CD4-positive, alpha-beta T cell treated with Interferon alpha-2 for 1 hour (primary cell): Measurements from ENCODE around the gene INPP5K.
"Not testable (repeated sequence)": the region's sequence is repeated elsewhere in the genome, so short reads cannot be mapped to it uniquely, and the experiment has no call there.

Experiments
- DNase-seq, 2 donors: peaks; one replicate each; pipeline ENCODE4 v3.0.0-alpha.2; 2020 to 2022

INPP5K gene

GRCh38 chr17:1546292-1546922 is 30.0 kb upstream of the INPP5K start:
- DNase-seq = no peak

DNA sequence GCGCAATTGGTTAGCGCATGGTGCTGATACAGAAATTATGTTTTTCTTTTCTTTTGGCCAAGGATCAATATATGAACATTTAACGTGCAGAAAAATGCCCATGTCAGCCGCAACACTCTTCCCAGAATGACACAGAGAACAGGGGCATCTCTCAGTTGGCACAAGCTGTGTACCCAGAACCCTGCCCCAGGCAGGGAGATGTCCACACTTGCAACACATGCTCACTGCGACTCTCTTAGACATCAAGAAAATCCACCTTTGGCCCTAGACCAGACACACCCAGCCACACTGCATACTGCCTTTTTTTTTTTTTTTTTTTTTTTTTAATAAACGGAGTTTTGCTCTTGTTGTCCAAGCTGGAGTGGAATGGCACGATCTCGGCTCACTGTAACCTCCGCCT is 29.2 kb upstream of the INPP5K start:
- no peak for DNase-seq

- no peak for DNase-seq
These were observed 25.9 kb upstream of the INPP5K start for GRCh38 chr17:1542316-1542715.

GRCh38 chr17:1541367-1541904 is 25.0 kb upstream of the INPP5K start:
- DNase-seq = no peak

- no peak for DNase-seq
These were observed 23.4 kb upstream of the INPP5K start for GRCh38 chr17:1539811-1540210.

DNA sequence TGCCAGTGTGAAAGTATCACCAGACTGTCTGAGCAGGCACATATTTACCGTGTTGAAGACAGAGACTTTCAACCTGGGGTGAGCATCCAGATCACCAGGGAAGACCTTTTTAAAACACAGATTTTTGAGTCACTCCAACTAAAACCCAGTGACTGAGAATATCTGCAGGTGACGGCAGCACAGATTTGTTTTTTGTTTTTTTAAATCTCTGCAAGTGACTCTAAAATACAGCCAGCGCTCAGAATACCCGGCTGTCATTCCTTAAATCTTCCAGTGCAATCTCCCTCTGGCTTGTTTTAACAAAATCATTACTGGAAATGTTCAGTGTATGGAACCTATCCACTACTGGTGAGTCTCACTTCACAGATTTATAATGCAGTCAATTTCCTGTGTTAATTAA is 19.3 kb upstream of the INPP5K start:
- DNase-seq = no peak

DNA sequence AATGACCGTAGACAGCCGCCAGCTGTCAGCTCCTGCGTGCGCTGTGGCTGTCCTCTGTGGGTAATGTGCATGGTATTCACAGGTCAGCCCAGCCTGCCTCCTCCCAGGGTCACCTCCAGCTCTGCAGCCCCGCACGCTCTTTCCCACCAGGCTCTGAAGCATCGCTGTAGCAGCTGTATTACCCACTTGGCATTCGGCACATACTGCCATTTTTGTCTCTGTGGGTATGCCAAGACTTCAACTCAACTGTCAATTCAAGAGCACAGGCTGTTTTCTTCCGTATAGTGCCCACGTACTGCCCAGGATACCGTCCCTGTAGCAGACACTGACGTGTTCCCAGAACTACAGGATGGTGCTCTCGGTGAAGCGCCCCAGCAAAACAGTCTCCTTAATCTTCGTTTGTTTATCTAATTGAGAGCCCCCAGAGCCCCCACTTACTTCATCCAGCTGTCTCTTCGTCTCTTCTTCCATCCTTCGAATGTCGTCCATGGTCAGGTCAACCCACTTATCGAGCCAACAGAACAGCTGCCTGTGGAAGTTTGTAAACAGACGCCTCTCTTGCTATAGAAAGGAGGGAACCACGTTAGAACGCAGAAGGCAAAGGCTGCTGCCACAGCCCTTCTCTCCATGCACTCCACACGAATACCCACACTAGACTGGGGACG is 17.4 kb upstream of the INPP5K start:
- no peak for DNase-seq

GRCh38 chr17:1532836-1533602 is 16.6 kb upstream of the INPP5K start:
- peak; percentile 52 to 60 for DNase-seq

DNA sequence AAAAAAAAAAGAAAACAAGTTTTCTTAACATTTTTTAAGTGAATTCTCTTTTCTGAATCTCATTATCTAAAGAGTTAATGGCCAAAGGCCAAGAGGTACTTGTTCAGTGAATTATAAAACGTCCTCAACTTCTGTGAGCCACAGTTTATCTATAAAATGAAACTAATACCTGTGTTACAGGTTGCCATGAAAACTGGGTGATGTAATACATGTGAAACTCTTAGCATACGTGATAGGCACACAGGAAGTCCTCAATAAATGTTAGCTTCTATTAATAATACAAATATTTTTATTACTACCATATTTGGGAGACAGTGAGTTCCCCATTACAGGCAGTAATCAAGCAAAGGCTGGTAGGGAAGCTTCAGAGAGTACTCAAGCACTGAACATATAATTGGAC is 13.5 kb upstream of the INPP5K start:
- DNase-seq = no peak

GRCh38 chr17:1526876-1527275 is 10.5 kb upstream of the INPP5K start:
- DNase-seq = peak; percentile 9 to 63

DNA sequence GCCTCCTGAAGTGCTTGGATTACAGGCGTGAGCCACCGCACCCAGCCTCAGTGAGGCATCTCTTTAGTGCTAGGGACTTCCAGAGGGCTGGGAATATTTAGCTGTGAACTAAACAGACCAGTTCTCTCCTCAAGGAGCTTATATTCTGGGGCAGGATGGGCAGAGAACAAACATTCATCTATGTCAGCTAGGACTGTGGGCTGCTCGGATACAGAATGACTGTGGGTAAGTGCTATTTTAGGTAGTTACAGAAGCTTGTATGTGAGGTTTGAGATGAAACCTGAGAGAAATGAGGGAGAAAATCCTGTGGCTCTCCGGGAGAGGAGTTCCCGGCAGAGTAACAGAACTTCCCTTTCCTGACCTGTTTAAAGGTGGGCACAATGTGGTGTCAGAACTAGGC is 6.2 kb upstream of the INPP5K start:
- DNase-seq = no peak

GRCh38 chr17:1521086-1521640 is 4.8 kb upstream of the INPP5K start:
- no peak for DNase-seq

DNA sequence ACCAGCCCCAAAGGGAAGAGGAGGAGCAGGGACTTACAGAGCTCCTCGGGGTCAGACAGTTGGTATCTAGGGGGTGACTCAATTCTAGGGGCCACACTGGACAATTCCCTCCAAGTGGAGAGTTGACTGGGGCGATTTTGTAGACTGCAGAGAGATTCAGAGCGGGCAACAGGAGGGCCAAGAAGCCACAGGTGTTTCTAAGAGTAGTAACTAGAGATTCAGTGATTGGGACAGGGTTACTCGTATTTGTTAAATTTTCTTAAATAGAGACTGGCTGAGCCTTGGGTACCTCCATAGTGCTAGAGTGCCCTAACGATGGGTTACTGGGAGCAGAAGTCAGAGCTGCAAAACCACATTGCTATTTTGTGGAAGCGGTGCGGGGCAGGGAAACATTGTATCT is 3.3 kb upstream of the INPP5K start:
- no peak for DNase-seq

DNA sequence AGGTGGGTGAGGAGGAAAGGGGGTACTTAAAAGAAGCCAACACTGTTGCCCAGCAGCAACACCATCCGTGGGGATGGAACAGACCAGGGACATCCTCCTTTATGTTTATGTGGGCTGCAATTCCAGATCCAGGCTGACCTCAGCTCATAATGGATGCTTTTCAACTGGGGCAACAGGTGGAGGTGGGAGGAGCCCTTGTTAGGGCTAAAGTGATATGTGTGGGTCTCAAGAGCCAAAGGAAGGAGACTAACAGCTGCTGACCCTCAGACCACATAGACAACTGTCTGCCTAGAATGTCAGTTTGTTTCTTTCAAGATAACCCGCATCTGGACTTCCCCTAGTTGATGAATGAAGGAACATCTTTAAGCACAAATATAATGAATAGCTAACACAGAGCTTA is 2.0 kb upstream of the INPP5K start:
- DNase-seq = no peak

GRCh38 chr17:1515640-1516387 is 598 bp downstream of the INPP5K start:
- peak; percentile 65 to 79 for DNase-seq

DNA sequence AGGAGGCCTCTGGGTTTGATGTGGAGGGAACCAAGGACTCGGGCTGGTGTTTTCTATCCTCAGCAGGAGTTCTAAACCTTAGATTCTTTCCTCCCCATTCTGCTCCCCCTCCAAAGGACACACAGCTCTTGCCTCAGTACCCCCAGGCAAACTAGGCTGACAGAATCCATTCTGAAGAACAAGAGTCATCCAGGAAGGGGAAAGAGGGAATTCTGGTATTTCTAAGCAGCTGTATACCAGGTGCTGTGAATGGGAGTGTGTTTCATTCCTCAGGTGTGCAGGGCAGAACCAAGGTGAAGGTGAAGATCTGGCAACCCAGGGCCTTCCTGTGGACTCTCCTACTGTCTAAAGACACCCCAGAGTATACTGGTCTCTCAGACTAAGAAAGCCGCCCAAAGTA is 4.1 kb downstream of the INPP5K start:
- DNase-seq = no peak

- no peak for DNase-seq
These were observed 4.6 kb downstream of the INPP5K start for GRCh38 chr17:1511756-1512321.

DNA sequence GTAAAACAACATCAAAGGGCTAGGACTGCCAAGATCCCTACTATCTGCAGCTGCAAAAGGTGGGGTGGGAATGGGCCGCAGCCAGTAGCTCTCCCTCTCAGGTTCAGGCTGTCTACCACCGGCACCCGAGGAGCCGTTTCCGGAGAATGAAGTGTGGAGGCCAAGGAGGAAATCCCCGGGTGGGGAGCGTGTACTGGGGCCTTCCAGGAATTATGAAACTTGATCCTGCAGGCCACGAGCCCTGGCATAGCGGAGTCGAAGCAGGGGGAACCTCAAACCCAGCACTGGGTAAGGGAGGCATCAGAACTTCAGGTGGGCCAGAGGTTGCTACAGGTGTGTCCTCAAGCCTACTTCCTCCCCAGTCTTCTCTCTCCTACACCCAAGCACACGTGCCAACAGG is 5.1 kb downstream of the INPP5K start:
- DNase-seq = no peak

DNA sequence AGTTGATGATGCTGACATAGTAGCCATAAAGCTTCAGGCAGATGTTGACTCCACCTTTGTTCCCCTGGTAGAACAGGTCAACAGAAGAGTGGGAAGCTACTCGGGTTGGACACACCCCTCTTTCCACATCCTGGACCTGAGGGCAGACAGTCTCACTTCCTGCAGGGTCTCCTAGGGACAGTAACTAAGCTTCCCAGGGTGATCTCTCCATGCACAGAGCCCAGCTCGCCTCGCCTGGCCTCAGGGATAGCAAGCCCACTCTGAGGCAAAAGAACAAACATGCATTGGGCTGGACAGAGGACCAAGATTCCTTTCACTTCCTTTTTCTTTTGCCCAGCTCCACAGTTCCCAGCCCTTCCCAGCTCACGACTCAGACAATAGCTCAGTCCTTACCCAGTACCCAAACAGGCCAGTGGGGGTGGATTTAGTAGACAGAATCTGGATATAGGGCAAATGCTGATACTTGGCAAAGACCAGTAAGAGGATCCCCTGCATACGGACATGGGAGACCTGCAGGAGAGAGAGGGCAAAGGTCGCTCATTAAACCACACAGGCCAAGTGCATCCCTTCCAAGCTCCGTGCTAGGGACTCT is 7.0 kb downstream of the INPP5K start:
- DNase-seq = no peak

DNA sequence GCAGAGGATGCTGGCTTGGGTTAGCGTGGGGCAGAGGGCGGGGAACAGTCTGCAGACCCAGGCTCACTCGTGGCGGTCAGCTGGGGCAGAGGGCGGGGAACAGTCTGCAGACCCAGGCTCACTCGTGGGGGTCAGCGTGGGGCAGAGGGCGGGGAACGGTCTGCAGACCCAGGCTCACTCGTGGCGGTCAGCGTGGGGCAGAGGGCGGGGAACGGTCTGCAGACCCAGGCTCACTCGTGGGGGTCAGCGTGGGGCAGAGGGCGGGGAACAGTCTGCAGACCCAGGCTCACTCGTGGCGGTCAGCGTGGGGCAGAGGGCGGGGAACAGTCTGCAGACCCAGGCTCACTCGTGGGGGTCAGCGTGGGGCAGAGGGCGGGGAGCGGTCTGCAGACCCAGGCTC is 7.7 kb downstream of the INPP5K start:
- not testable (repeated sequence) for DNase-seq

GRCh38 chr17:1506649-1507267 is 9.7 kb downstream of the INPP5K start:
- no peak for DNase-seq

- DNase-seq = no peak
These were observed 10.8 kb downstream of the INPP5K start for GRCh38 chr17:1505586-1505985.
